ENCODE data around the gene OTULIN. TPM values are rescaled to one million over a fixed set of nuclear protein-coding genes. Genes with fewer than 3 reads are reported as not detected.

OTULIN gene
- total and polyA plus RNA-seq, 2 of the 4 experiments (the other 2 are of a cell fraction): 6.9 to 19.5 TPM

DNA sequence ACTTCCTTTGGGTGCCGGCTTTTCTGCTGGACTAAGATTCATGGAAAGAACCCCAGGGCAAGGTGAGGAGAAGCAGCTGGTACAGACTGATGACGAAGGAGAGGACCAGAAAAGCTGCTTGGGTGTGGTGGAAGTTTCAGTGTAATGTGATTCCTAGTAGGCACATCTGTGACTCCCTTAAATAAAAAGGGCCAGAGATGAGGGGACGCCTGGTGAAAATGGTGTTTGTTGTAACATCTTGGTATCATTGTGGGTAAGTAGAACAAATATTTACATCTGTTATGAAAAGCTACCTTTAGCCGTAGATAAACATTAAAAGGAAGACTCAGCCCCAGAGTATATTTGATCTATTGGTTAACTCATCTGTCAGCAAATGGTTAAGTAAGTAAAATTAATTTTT lies 49.2 kb upstream of the OTULIN start (continued):
- TF ChIP-seq, protein P1, sequence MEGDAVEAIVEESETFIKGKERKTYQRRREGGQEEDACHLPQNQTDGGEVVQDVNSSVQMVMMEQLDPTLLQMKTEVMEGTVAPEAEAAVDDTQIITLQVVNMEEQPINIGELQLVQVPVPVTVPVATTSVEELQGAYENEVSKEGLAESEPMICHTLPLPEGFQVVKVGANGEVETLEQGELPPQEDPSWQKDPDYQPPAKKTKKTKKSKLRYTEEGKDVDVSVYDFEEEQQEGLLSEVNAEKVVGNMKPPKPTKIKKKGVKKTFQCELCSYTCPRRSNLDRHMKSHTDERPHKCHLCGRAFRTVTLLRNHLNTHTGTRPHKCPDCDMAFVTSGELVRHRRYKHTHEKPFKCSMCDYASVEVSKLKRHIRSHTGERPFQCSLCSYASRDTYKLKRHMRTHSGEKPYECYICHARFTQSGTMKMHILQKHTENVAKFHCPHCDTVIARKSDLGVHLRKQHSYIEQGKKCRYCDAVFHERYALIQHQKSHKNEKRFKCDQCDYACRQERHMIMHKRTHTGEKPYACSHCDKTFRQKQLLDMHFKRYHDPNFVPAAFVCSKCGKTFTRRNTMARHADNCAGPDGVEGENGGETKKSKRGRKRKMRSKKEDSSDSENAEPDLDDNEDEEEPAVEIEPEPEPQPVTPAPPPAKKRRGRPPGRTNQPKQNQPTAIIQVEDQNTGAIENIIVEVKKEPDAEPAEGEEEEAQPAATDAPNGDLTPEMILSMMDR (conservative IDR thresholded peaks at IDR 0.05; ENCODE audit: low read depth, low read length): no peak
- no peak for TF ChIP-seq MAZ (IDR thresholded peaks at IDR 0.05; ENCODE audit: borderline replicate concordance, low read depth, low read length)
- TF ChIP-seq, protein P2, sequence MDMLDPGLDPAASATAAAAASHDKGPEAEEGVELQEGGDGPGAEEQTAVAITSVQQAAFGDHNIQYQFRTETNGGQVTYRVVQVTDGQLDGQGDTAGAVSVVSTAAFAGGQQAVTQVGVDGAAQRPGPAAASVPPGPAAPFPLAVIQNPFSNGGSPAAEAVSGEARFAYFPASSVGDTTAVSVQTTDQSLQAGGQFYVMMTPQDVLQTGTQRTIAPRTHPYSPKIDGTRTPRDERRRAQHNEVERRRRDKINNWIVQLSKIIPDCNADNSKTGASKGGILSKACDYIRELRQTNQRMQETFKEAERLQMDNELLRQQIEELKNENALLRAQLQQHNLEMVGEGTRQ (IDR thresholded peaks at IDR 0.05; ENCODE audit: low read depth, low read length): no peak

DNA sequence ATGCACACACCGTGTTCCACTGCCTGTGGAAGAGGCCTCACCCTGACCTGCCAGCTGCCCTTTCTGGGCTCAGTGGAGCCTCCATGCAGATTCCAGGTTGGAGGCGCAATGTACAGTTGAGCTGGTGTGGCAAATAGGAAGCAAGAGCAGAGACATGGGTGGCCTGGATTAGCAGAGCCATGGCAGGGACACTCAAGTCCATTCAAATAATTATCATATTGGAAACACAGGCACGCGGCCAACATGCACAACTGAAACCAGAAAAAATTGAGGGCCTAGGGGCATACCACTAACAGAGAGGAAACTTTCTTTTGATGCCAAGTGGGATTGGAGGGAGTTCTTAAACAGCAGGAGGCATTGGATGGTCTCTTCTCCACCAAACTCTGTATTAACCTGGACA lies 47.1 kb upstream of the OTULIN start:
- Histone ChIP-seq H3K4me2 (ENCODE audit: low read depth, low read length) (no peak overlapping the region), H2BK15ac (ENCODE audit: low read depth, low read length) (no peak overlapping the region), H3K4me1 (ENCODE audit: control insufficient read depth, insufficient read depth, low read length) (no peaks in the 10 kb centered on the region), H4K5ac (ENCODE audit: low read depth, low read length) (no peak overlapping the region), H3K9ac (ENCODE audit: low read depth, low read length) (no peak overlapping the region), H3K9me3 (ENCODE audit: control insufficient read depth, insufficient read depth, low read length) (peaks cover 3% of the 10 kb centered on the region; the same call in 1 of the 2 replicates), H3K27ac (ENCODE audit: insufficient read depth, low read length) (no peak overlapping the region), H2AK9ac (replicated peaks; ENCODE audit: low read depth, low read length, poor library complexity) (no peak overlapping the region), H4K91ac (ENCODE audit: insufficient read depth, low read depth, low read length) (no peak overlapping the region), H3K36me3 (ENCODE audit: control insufficient read depth, insufficient read depth, low read length) (no peaks in the 10 kb centered on the region), H3K9me1 (ENCODE audit: insufficient read depth, low read length) (no peaks in the 10 kb centered on the region; the same call in 1 of the 2 replicates), H3K27me3 (ENCODE audit: control insufficient read depth, insufficient read depth, low read length) (peaks cover 23% of the 10 kb centered on the region), H4K8ac (ENCODE audit: low read depth in 2 of 2, low read length in 2 of 2) (no peak overlapping the region), H4K20me1 (ENCODE audit: insufficient read depth, low read length) (no peaks in the 10 kb centered on the region), H2AK5ac (ENCODE audit: low read depth, low read length) (no peak overlapping the region), H2AFZ (replicated peaks; ENCODE audit: low read length, poor library complexity) (no peak overlapping the region), H3K4me3 (ENCODE audit: insufficient read depth, low read depth, low read length) (no peak overlapping the region), H3K23ac (ENCODE audit: low read depth, low read length) (no peak overlapping the region), H3K56ac (ENCODE audit: extremely low read depth, insufficient read depth, low read length) (no peak overlapping the region), H3K14ac (replicated peaks; ENCODE audit: low read depth, low read length) (no peak overlapping the region), H2BK20ac (ENCODE audit: low read depth, low read length) (no peak overlapping the region), H3K4ac (ENCODE audit: low read depth, low read length) (no peak overlapping the region), H3K18ac (ENCODE audit: low read depth, low read length) (no peak overlapping the region), H3K79me1 (ENCODE audit: low read depth in 1 of 2, low read length in 2 of 2) (no peaks in the 10 kb centered on the region), H2BK120ac (ENCODE audit: low read depth, low read length) (no peak overlapping the region), H2BK5ac (ENCODE audit: low read depth, low read length, poor library complexity, severe bottlenecking) (no peak overlapping the region)
- in situ Hi-C loops (cut with MboI; ENCODE audit: low sequenced_read_pairs) (no loop called here), intact Hi-C loops (cut with micrococcal nuclease) (no loop called here), dilution Hi-C loops (cut with HindIII; ENCODE audit: low sequenced_read_pairs, unreplicated experiment) (no loop called here)
- BruUV-seq (replicated peaks): no TSS peak
- DNase-seq (no peak), ATAC-seq (ENCODE audit: low read depth) (no peak)
- ChIA-PET CTCF (no interaction called here), POLR2A (ENCODE audit: unreplicated experiment) (no interaction called here)
- WGBS, 2 experiments (ENCODE audit: extremely low coverage in 2 of 2, insufficient read length in 1 of 2): no CpG with 5 or more reads among the region's 4 CpGs
- TF ChIP-seq NFE2L2 (IDR thresholded peaks at IDR 0.05; ENCODE audit: low read depth, low read length): no peak
- TF ChIP-seq MAZ (IDR thresholded peaks at IDR 0.05; ENCODE audit: borderline replicate concordance, low read depth, low read length): no peak
- TF ChIP-seq BHLHE40 (IDR thresholded peaks at IDR 0.05; ENCODE audit: low read depth, low read length): no peak
- TF ChIP-seq MAFK (IDR thresholded peaks at IDR 0.05; ENCODE audit: low read depth, low read length): no peak
- TF ChIP-seq MXI1 (IDR thresholded peaks at IDR 0.05; ENCODE audit: borderline replicate concordance, low read depth, low read length): no peak
- TF ChIP-seq, protein P2 (IDR thresholded peaks at IDR 0.05; ENCODE audit: low read depth, low read length): no peak
- TF ChIP-seq, protein P1 (conservative IDR thresholded peaks at IDR 0.05; ENCODE audit: low read depth, low read length): no peak
- TF ChIP-seq SMC3 (IDR thresholded peaks at IDR 0.05; ENCODE audit: low read depth, low read length): no peak
- no peak for TF ChIP-seq FOS (IDR thresholded peaks at IDR 0.05; ENCODE audit: low read depth, low read length)
- no peak for TF ChIP-seq CEBPB (IDR thresholded peaks at IDR 0.05; ENCODE audit: low read depth, low read length)

All from IMR-90 (cell line).